ENCODE results near the gene OGFR.

- TF ChIP-seq TAF1 (IDR thresholded peaks at IDR 0.05; ENCODE audit: low read depth, low read length), result no peak
- TF ChIP-seq POLR2A (IDR thresholded peaks at IDR 0.05; ENCODE audit: low read depth, low read length), result no peak
- no peak for TF ChIP-seq POLR2AphosphoS5 (IDR thresholded peaks at IDR 0.05; ENCODE audit: low read depth, low read length)
- no peak for TF ChIP-seq SPI1 (IDR thresholded peaks at IDR 0.05; ENCODE audit: low read depth, low read length)
These were observed 14.6 kb upstream of the OGFR start for GRCh38 chr20:62790075-62790474.
